IPS-NIHi11 (cell line): ENCODE data around the gene SMARCAL1.

Experiments
- DNase-seq: peaks from one replicate; pipeline ENCODE4 v3.0.0; 2012; ENCODE audit warnings: mixed read lengths, low spot score

SMARCAL1 gene

DNA sequence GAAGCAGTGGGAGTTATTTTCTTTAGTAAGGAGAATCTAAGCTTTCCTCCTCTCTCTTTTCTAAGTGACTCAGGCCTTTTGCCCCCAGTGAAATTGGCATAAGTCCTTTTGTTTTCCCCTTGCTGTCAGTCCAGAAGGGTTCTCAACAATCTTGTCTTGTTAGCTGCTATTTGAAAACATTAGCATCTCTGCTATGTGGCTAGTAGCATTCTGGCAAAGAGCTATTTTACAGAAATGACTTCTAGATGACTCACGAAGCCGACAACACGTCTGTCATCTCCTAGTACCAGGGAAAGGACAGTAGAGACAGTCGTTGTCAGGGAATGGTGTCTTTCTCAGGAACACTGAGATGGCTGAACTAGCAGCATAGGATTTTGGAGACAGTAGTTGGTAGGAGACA, 14.7 kb downstream of the SMARCAL1 start:
- no peak for DNase-seq

DNA sequence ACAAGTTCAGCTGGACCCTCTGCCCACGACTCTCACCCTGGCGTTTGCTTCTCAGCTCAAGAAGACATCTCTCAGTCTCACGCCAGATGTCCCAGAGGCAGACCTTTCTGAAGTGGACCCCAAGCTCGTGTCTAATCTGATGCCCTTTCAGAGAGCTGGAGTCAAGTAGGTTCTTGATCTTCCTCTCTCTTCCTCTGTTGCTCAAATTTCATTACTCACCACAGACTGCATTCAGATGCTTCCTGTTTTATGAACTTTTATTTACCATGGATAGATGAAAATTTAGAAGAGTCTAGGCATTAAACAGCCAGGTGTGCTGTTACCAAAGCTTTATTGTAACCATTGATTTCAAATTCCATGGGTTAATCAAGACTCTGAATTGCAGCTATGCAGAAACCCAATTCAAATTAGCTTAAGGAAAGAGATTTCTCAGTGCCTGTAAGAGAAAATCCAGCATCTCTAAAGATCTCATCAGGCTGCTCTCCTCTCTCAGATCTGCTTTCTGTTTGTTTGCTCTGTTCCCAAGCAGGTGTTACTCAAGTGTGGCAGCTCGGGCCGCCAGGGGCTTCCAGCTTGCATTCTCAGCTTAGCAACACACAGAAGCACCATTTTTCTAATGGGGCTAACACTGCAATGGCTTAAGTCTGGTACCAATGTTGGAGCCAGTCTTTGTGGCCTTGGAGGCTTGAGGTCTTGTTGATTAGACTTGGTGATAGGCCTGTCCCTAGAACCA, 16.5 kb downstream of the SMARCAL1 start:
- no peak for DNase-seq

- no peak for DNase-seq
Measured at GRCh38 chr2:216429428-216429827, 17.1 kb downstream of the SMARCAL1 start.

GRCh38 chr2:216430811-216431530, 18.7 kb downstream of the SMARCAL1 start:
- DNase-seq, result no peak

DNA sequence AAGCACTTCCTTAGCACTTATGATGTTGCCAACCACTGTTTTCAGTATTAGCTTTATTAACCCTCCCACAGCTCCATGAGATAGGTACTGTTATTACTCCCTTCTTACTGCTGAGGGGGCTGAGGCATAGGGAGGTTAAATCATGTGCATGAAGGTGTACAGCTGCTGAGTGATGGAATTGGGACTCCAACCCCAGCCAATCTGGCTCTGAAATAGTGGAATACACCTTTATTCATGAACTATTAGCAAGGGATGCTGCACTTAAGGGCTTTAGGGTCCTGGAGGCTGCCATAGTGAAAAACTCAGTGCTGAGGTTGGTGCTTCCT, 19.2 kb downstream of the SMARCAL1 start:
- DNase-seq, result no peak

DNA sequence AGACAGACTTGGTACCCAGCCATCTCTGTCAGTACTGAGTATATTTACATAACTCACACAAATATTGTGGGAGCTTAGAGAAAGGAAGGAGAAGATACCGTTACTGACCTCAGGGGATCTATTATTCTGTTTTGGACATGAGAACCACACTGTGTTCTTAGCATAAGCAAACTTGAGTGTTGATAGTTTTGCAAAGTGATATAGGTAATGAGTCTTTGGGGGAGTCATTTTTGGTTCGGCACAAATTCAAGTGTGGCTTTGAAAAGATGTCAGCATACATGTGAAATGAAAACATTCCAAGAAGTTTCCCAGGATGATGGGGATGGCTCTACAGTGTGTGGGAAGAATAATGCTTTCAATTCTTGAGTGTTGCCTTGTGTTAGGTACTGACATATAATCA, 24.1 kb downstream of the SMARCAL1 start:
- DNase-seq, result no peak

- DNase-seq, result no peak
Measured at GRCh38 chr2:216441308-216442010, 29.2 kb downstream of the SMARCAL1 start.

DNA sequence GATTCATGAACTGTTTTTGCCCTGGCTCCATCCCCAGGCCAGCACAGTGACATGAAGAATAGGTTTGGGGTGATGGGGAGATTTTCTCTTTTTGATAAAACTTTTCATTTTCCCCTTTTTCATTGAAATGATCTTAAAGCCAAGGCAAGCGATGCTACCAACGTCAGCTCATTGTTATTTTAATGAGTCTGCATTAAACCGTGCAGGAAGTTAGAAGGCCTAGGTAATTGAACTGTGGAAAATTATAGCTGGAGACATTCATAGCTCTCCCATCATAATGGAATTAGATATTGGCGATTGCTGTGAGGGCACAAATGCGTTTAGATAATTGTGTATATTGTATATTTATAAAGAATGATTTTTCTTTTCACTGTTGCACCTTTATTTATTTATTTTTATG, 33.2 kb downstream of the SMARCAL1 start:
- no peak for DNase-seq

DNA sequence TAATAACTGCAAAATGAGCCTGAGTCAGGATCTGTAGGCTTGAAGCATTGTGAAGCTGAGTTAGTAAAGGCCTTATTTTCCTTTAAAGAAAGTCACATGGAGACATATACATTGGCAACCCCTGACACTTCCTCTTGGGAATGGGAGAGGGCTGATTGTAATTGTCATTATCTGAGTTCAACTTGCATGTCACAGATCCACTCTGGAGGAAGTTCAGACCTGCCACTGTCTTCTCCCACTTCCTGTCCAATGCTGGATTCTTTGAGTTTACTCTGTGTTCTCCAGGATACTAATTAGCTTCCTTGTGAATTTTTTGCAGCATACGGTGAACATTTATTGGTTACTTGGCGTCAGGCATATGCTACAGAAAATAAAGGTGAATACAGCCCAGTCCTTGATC, 34.1 kb downstream of the SMARCAL1 start:
- no peak for DNase-seq

- DNase-seq, result no peak
Measured at GRCh38 chr2:216447293-216447692, 35.0 kb downstream of the SMARCAL1 start.

- DNase-seq, result no peak
Measured at GRCh38 chr2:216448829-216449228, 36.5 kb downstream of the SMARCAL1 start.

DNA sequence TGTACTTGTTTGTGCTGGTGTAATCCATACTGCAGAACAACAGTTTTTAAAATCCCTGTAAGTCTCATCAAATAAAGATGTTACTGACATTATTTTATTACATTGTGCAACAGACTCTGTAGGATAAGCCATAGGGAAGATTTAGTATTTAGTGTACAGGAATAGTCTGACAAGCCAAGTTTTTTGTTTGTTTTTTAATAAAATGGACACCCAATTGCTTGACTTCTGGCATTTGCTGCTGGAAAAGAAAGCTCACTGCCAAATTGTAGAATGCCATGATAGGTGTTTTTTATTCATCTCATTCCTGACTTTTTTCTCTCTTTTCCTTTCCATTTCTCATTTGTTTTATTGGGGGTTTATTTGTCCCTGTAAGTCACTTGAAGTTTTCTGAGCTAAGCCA, 38.1 kb downstream of the SMARCAL1 start:
- no peak for DNase-seq

DNA sequence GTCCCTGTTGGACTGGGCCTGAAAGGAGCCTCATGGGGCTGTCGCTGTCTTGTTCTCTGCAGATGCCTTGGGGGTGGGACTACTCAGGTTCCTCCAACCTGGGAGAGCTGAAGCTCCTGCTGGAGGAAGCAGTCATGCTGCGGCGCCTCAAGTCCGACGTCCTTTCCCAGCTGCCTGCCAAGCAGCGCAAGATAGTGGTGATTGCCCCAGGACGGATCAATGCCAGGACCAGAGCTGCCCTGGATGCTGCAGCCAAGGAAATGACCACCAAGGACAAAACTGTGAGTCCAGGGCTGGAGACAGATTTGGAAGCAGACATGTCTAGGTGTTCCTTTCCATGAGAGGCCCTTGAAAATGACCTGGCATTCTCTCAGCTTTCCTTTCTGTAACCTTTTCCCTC, 38.5 kb downstream of the SMARCAL1 start:
- no peak for DNase-seq

- no peak for DNase-seq
Measured at GRCh38 chr2:216453955-216454614, 41.8 kb downstream of the SMARCAL1 start.

DNA sequence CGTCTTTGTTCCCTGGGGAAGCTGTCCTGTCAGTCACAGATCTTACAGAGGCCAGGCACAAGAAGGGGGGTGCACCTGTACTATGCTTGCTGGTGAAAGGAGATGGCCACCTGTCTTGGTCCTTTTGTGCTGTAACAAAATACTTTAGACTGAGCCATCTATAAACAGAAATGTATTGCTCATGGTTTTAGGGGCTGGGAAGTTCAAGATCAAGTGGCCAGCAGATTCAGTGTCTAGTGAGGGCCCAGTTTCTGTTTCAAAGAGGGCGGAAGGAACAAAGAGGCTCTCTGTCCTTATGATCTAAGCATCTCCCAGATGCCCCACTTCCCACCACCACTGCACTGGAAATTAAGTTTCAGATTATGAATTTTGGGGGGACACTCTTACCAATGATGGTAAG, 50.9 kb downstream of the SMARCAL1 start:
- no peak for DNase-seq

DNA sequence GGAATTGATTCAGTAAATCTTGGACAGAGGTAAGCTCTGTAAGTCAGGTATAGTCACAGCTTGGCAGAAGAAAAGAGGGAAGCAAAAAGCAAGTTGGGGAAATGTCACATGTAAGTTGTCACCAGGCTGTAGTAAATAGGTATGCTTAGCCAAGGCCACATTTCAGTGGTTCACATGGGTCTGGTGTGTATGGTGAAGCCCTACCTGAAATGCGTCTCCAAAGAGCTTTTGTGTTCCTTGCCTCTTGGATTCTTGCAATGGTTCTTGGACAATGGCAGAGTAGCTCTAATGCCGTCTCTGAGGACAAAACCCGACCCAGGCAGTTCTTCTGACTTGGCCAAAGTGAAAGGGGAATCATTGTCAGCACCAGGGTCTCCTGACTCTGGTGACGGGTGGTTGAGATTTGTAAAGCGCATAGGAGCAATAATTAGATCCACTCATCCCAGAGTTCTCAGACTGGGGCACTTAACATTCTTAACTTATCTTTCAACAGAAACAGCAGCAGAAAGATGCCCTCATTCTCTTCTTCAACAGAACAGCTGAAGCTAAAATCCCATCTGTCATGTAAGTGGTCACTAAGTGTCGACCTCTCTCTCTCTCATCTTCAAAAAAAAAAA, 51.9 kb downstream of the SMARCAL1 start:
- no peak for DNase-seq

GRCh38 chr2:216465579-216466195, 53.4 kb downstream of the SMARCAL1 start:
- DNase-seq, result no peak

DNA sequence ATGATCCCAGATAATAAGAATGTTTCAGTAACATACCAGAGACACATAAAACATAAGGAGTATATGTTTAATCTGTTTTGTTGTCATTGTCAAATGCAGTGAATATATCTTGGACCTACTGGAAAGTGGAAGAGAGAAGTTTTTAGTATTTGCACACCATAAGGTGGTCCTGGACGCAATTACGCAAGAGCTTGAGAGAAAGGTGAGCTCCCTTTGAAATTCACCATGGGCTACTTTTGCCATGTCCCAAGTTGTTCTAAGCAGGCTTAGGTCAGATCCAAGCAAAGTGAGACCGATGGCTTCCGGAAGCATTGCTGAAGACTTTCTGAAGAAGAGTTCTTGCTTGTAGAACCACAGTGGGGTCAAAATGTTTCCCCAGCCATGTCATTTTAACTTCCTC, 55.6 kb downstream of the SMARCAL1 start:
- DNase-seq, result no peak

- no peak for DNase-seq
Measured at GRCh38 chr2:216469661-216470060, 57.4 kb downstream of the SMARCAL1 start.

DNA sequence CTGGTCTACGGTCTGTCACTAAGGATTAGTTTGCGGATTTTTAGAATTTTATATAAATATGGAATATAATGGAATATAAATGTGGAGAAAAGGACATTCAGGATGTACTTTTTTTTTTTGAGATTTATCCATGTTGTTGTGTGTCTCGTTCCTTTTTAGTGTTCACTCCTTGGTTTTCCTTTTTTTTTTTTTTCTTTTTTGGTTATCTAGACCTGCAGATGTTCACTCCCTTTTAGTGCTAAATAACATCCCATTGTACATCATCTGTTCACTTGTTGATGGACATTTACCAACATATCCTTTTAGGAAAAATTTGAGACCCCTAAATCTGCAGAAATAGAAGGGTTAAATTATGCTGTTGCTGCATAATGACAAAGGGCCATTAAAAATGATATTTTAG, 60.9 kb downstream of the SMARCAL1 start:
- DNase-seq, result no peak

DNA sequence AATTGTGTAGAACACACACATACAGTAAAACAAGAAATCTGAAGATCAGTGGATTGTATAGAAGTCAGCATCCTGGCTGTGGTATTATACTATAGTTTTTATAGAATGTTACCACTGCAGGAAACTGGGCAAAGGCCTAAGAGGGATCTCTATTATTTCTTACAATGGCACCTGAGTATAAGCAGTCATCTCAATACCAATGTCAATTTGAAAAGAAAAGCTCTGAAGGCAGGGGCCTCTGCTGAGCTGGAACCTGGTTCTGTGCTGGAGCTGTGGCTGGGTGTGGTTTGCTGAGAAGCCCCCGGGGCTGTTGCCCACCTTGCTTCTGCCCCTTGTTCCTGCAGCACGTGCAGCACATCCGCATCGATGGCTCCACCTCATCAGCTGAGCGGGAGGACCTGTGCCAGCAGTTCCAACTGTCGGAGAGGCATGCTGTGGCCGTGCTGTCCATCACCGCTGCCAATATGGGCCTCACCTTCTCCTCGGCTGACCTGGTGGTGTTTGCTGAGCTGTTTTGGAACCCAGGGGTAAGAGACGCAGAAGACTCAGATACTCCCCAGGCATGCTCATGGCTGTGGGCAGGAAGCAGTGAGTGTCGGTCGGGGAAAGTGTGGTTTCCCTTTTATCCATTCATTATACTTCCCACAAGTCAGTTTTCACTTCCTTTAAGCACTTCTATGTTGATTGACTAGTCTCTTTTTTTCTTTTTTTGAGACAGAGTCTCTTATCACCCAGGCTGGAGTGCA, 62.8 kb downstream of the SMARCAL1 start:
- DNase-seq, result no peak
